Ecto neural progenitor cell (in vitro differentiated cells): ENCODE measurements around the gene KRTAP10-11.
"Not testable (repeated sequence)": the region's sequence is repeated elsewhere in the genome, so short reads cannot be mapped to it uniquely, and the experiment has no call there.

Experiments
- DNase-seq: peaks from one replicate; pipeline ENCODE4 v3.0.0-alpha.2; 2018; ENCODE audit warnings: low spot score

KRTAP10-11 gene, protein sequence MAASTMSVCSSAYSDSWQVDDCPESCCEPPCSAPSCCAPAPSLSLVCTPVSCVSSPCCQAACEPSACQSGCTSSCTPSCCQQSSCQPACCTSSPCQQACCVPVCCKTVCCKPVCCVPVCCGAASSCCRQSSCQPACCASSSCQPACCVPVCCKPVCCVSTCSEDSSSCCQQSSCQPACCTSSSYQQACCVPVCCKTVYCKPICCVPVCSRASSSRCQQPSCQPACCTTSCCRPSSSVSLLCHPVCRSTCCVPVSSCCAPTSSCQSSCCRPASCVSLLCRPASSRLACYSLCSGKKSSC

DNA sequence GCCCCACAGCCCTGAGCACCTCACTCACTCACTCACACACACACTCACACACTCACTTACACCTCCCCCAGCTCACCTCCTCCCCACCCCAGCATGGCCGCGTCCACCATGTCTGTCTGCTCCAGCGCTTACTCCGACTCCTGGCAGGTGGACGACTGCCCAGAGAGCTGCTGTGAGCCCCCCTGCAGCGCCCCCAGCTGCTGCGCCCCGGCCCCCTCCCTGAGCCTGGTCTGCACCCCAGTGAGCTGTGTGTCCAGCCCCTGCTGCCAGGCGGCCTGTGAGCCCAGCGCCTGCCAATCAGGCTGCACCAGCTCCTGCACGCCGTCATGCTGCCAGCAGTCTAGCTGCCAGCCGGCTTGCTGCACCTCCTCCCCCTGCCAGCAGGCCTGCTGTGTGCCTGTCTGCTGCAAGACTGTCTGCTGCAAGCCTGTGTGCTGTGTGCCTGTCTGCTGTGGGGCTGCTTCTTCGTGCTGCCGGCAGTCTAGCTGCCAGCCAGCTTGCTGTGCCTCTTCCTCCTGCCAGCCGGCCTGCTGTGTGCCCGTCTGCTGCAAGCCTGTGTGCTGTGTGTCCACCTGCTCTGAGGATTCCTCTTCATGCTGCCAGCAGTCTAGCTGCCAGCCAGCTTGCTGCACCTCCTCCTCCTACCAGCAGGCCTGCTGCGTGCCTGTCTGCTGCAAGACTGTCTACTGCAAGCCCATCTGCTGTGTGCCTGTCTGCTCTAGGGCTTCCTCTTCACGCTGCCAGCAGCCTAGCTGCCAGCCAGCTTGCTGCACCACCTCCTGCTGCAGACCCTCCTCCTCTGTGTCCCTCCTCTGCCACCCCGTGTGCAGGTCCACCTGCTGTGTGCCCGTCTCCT is at the start of gene KRTAP10-11:
Gene KRTAP10-11, plus strand, starts transcription at position 49 of the 856 bp plus-strand sequence. Its CDS starts 45 bp downstream, at position 94.
- not testable (repeated sequence) for DNase-seq

GRCh38 chr21:44598061-44598460 is 48.2 kb upstream of the KRTAP10-11 start:
- DNase-seq = no peak

DNA sequence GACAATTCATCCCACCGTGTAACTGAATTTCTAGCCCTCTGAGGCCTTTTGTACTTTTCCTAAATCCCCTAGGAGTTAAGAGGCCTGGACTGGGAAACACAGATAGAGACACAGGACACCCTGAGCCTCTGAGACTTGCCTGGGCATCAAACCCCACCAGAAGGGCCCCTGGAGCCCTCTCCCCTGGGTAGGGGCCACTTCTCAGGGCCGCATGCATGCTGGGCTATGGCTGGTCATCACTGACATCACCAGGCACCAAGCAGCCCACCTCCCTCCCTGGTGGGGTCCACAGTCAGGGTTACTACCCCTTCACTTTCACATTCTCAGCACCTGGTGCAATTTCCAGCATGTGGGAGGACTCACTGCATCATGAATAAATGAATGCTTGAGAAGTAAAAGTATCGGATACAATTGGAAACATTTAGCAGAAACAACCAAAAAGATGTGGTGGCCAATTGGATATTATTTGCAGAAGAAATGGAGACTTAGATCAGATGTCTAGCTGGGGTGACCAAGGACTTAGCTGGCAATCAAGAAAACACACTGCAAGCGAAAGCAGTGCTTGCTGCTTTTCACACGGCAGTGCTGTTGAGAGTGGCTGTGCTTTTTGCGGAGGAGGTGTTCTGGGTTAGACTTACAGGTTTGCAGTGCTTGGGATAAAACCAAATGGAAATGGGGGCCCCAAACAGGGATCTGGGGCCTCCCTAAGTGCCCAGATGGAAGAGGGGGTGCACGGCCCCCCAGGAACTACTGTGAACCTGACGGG is 46.8 kb upstream of the KRTAP10-11 start:
- DNase-seq = no peak

GRCh38 chr21:44600118-44600978 is 45.9 kb upstream of the KRTAP10-11 start, which contains the start of gene KRTAP10-7:
KRTAP10-7 (plus strand) TSS chr21:44600597; CDS start chr21:44600622, 25 bp downstream.
- not testable (repeated sequence) for DNase-seq

DNA sequence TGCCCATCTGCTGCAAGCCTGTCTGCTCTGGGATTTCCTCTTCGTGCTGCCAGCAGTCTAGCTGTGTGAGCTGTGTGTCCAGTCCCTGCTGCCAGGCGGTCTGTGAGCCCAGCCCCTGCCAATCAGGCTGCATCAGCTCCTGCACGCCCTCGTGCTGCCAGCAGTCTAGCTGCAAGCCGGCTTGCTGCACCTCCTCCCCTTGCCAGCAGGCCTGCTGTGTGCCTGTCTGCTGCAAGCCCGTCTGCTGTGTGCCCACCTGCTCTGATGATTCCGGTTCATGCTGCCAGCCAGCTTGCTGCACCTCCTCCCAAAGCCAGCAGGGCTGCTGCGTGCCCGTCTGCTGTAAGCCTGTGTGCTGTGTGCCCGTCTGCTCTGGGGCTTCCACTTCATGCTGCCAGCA is 45.1 kb upstream of the KRTAP10-11 start:
- DNase-seq = not testable (repeated sequence)

GRCh38 chr21:44601596-44602462 is 44.4 kb upstream of the KRTAP10-11 start:
- no peak for DNase-seq

- no peak for DNase-seq
Measured at GRCh38 chr21:44602463-44602850, 43.8 kb upstream of the KRTAP10-11 start.

DNA sequence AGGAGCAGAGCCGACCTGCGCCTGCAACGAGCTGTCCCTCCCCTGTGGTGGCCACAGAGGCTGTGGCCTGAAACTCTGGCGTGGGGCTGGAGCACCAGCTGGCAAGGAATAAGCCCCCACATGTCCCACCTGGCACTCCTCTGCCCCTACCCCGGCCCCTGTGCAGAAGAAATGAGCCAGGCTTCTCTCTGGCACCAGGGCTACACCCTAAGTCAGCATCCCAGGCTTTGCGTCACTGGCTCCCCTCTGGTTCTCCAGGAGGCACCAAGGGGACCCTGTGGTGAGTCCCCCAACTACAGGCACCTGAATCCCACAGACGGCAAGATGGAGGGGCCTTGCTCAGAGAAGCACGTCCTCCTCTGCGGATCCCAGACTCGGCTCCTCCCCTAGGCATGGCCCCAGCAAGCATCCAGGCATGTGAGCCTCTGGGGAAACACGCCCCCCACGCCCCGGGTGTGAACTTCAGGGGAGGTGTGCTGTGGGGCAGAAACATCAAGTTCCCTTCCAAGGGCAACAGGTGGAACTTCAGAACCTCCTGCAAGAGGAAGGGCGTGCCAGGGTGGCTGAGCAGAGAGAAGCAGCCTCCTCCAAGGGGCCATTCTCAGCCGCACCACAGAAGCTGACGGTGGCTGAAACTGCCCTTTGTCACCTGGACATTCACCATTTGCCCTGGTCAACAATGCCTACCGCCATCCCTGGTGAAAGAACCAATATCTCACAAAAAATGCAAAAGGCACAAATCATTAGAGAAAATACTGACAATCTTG is 42.9 kb upstream of the KRTAP10-11 start:
- DNase-seq = no peak

DNA sequence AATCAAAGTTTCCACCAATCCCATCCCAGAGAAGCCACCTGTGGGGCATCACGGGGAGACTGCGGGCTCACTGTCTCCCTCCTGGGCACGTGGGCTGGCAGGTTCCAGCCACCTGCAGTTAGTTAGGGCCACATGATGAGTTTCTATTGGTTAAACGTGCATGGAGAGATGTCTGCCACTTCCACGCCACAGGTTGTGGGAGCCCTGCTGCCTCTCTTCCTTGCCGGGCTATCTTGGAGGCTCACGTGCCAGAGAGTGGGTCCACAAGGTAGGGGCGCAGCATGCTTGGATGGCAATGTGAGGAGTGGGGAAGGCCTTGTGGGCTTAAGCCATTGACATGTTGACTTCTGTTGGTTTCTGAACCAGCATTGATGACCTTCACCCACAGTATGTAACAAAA is 42.3 kb upstream of the KRTAP10-11 start:
- no peak for DNase-seq

- no peak for DNase-seq
Measured at GRCh38 chr21:44606495-44606894, 39.7 kb upstream of the KRTAP10-11 start.

DNA sequence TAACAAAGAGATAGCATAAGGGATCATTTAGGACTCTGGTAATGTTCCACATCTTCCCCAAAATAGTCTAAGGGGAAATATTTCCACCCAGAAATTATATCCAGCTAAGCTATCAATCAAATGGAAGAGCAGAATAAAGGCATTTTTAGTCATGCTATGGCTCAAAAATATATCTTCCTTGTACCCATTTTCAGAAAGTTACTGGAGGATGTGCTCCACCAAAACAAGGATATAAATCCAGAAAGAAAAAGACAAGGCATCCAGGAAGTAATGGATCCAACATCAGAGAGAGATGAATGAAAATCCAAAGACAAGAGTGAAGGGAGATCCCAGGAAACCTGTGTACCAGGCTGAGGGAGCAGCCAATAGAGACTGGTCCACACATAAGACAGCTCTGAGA is 37.0 kb upstream of the KRTAP10-11 start:
- no peak for DNase-seq

GRCh38 chr21:44610157-44610843 is 35.9 kb upstream of the KRTAP10-11 start:
- DNase-seq = not testable (repeated sequence)

DNA sequence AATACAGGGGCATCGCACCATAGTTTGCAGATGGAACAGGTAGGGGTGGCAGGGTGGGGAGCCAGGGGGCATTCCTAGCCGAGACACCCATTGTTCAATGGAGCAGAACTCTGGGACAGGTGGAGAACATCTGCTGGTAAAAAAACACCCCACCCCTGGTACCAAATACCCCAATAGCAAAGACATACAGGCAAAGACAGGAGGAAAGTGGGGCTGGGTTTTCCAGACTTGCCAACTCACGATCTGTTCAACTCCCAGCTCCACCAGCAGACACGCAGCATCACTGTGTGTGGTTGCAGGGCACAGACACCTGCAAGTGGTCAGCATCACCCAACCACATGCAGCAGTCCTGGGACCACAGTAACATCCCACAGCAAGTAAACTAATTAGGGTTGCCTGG is 34.7 kb upstream of the KRTAP10-11 start:
- DNase-seq = no peak

- DNase-seq = no peak
Measured at GRCh38 chr21:44612029-44612486, 34.2 kb upstream of the KRTAP10-11 start, which contains the start of gene KRTAP10-8. KRTAP10-8 (plus strand) TSS chr21:44612079; CDS start chr21:44612101, 22 bp downstream.

- no peak for DNase-seq
Measured at GRCh38 chr21:44612669-44613229, 33.5 kb upstream of the KRTAP10-11 start.

- no peak for DNase-seq
Measured at GRCh38 chr21:44613386-44614155, 32.6 kb upstream of the KRTAP10-11 start.

GRCh38 chr21:44614161-44614631 is 32.0 kb upstream of the KRTAP10-11 start:
- no peak for DNase-seq
